AG04449 (cell line): ENCODE data around the gene ATXN2.
"Not testable (repeated sequence)": the region's sequence is repeated elsewhere in the genome, so short reads cannot be mapped to it uniquely, and the experiment has no call there.

Experiments used
- CTCF ChIA-PET: fragments of 350-600 bp; formaldehyde crosslinking; extraction: SDS; loops from one replicate; lab custom pipeline; 2021; ENCODE audit warnings: antibody characterized with exemption; lab: Yijun Ruan, JAX
- POLR2A ChIA-PET: fragments of 400-600, 350-600 bp; formaldehyde crosslinking; extraction: SDS; loops from one replicate; lab custom pipeline; 2020; ENCODE audit warnings: antibody characterized with exemption, inconsistent platforms; lab: Yijun Ruan, JAX
- DNase-seq: peaks from one replicate; pipeline ENCODE4 v3.0.0-alpha.2; 2010; ENCODE audit warnings: low read depth, low spot score
- H3K4me3 ChIP-seq: 2 replicates; pipeline ENCODE4 v1.5.1; 2011; ENCODE audit warnings: low read depth, mild to moderate bottlenecking, control low read depth, low read length
- CTCF ChIP-seq: IDR thresholded peaks from one replicate; pipeline ENCODE4 v1.5.1; 2011; ENCODE audit warnings: mild to moderate bottlenecking, moderate library complexity, low read length, control low read depth, inconsistent platforms; ENCODE audit not compliant: insufficient read depth; ENCODE audit errors: missing control alignments

ATXN2 gene

GRCh38 chr12:111405149-111405858 lies 193.8 kb downstream of the ATXN2 start:
- ChIA-PET POLR2A (interaction anchor here (0.5 to 0.8 kb wide), 2 partner anchors 47 to 280 kb away, joined by 3 read pairs; no protein-coding TSS in a partner anchor), CTCF (interaction anchor here (0.9 to 25.8 kb wide), 5 partner anchors 9 to 408 kb away, joined by 3 to 899 read pairs (median 5); no protein-coding TSS in a partner anchor)
- H3K4me3 ChIP-seq: peak overlapping the region; percentile 95
- peak; percentile 59 for TF ChIP-seq CTCF
- DNase-seq: peak; percentile 33

- peak overlapping the region; percentile 95 for H3K4me3 ChIP-seq
- TF ChIP-seq CTCF: no peak
- ChIA-PET CTCF (interaction anchor here (0.9 to 25.8 kb wide), 6 partner anchors 8 to 408 kb away, joined by 3 to 899 read pairs (median 5); no protein-coding TSS in a partner anchor), POLR2A (interaction anchor here (0.8 to 1.0 kb wide), 2 partner anchors 30 to 48 kb away, joined by 3 read pairs; no protein-coding TSS in a partner anchor)
- DNase-seq: no peak
These were observed 194.6 kb downstream of the ATXN2 start for GRCh38 chr12:111404362-111405148.

- POLR2A ChIA-PET: not testable (repeated sequence)
These were observed 196.7 kb downstream of the ATXN2 start for GRCh38 chr12:111402490-111402824.

More at GRCh38 chr12:111402490-111402824, 196.7 kb downstream of the ATXN2 start:
- CTCF ChIA-PET: interaction anchor here (25.8 kb wide), 1 partner anchor 45 kb away, joined by 899 read pairs; no protein-coding TSS in a partner anchor
- not testable (repeated sequence) for DNase-seq, H3K4me3 ChIP-seq
